Activated B cell treated with CpG ODN at 0.5 μM for 24 hours (primary cell): Measurements from ENCODE around the gene IFIT1B. TPM values are rescaled to one million over a fixed set of nuclear protein-coding genes. Genes with fewer than 3 reads are reported as not detected.

ENCODE experiments used
- ATAC-seq: fragments of 200-7000 bp; cut with Tn5 transposase; one replicate; pipeline ENCODE4 v1.10.0; 2021; ENCODE audit warnings: low read depth, mild to moderate bottlenecking, moderate library complexity
- CTCF ChIA-PET: fragments of 350-600 bp; sonication (Branson Sonifier 250); formaldehyde crosslinking; loops from one replicate; lab custom pipeline; 2021; ENCODE audit warnings: antibody characterized with exemption; lab: Charles Lee
- POLR2A ChIA-PET: fragments of 350-600 bp; sonication (Branson Sonifier 250); formaldehyde crosslinking; loops from one replicate; lab custom pipeline; 2021; ENCODE audit warnings: antibody characterized with exemption; lab: Charles Lee
- DNase-seq: peaks from one replicate; pipeline ENCODE4 v3.0.0; 2022
- H3K27ac Mint-ChIP-seq: one replicate; pipeline ENCODE4 v1.8.0; 2020; ENCODE audit warnings: mixed read lengths
- H3K27me3 Mint-ChIP-seq: one replicate; pipeline ENCODE4 v1.8.0; 2021; ENCODE audit warnings: mixed read lengths
- H3K36me3 Mint-ChIP-seq: one replicate; pipeline ENCODE4 v1.8.0; 2021; ENCODE audit warnings: low read depth, mixed read lengths
- H3K4me1 Mint-ChIP-seq: one replicate; pipeline ENCODE4 v1.8.0; 2021; ENCODE audit warnings: mixed read lengths
- H3K4me3 Mint-ChIP-seq: one replicate; pipeline ENCODE4 v1.8.0; 2020; ENCODE audit warnings: mild to moderate bottlenecking, mixed read lengths
- H3K9me3 Mint-ChIP-seq: one replicate; pipeline ENCODE4 v1.8.0; 2020; ENCODE audit warnings: mixed read lengths
- CTCF ChIP-seq: fragments of 200-600 bp; IDR thresholded peaks from one replicate; pipeline ENCODE4 v1.8.0; 2022; ENCODE audit warnings: antibody characterized with exemption, mild to moderate bottlenecking
- intact Hi-C: fragments of 100-400 bp; cut with micrococcal nuclease; formaldehyde crosslinking; loops from one replicate; pipeline ENCODE4 v1.15.1; 2024
- total RNA-seq: library from RNA; stranded (reverse); gene quantifications from 2 replicates; pipeline ENCODE4 v1.2.3, GENCODE V29; 2022

The IFIT1B gene
- total RNA-seq, 1 donor from 2014 or later: not detected

- no peak for TF ChIP-seq CTCF
- DNase-seq (no peak), ATAC-seq (no peak)
- H3K4me1 Mint-ChIP-seq: peaks cover 3% of the 10 kb centered on the region
- H3K27me3 Mint-ChIP-seq: no peaks in the 10 kb centered on the region
- H3K27ac Mint-ChIP-seq: no peak overlapping the region
- no peaks in the 10 kb centered on the region for H3K9me3 Mint-ChIP-seq
- POLR2A ChIA-PET: interaction anchor here (0.5 kb wide), 1 partner anchor 71 kb away, joined by 3 read pairs; no protein-coding TSS in a partner anchor
- intact Hi-C loops: no loop called here
- CTCF ChIA-PET: no interaction called here
- peaks cover 28% of the 10 kb centered on the region for H3K36me3 Mint-ChIP-seq
- H3K4me3 Mint-ChIP-seq: no peak overlapping the region
Observed at GRCh38 chr10:89339875-89340274, 38.0 kb upstream of the IFIT1B start.

GRCh38 chr10:89341649-89342048, 36.2 kb upstream of the IFIT1B start:
- Mint-ChIP-seq H3K27me3 (no peaks in the 10 kb centered on the region), H3K4me3 (no peak overlapping the region), H3K9me3 (no peaks in the 10 kb centered on the region), H3K36me3 (peaks cover 28% of the 10 kb centered on the region), H3K4me1 (no peaks in the 10 kb centered on the region), H3K27ac (no peak overlapping the region)
- DNase-seq (no peak), ATAC-seq (no peak)
- intact Hi-C loops: no loop called here
- ChIA-PET POLR2A (no interaction called here), CTCF (no interaction called here)
- no peak for TF ChIP-seq CTCF

- H3K36me3 Mint-ChIP-seq: peaks cover 28% of the 10 kb centered on the region
- no peak for TF ChIP-seq CTCF
- no peaks in the 10 kb centered on the region for H3K9me3 Mint-ChIP-seq
- H3K4me3 Mint-ChIP-seq: no peak overlapping the region
- intact Hi-C loops: no loop called here
- peaks cover 4% of the 10 kb centered on the region for H3K4me1 Mint-ChIP-seq
- CTCF ChIA-PET: no interaction called here
- DNase-seq: no peak
- H3K27ac Mint-ChIP-seq: no peak overlapping the region
- H3K27me3 Mint-ChIP-seq: no peaks in the 10 kb centered on the region
- POLR2A ChIA-PET: no interaction called here
- ATAC-seq: no peak
Observed at GRCh38 chr10:89342206-89342958, 35.5 kb upstream of the IFIT1B start.

DNA sequence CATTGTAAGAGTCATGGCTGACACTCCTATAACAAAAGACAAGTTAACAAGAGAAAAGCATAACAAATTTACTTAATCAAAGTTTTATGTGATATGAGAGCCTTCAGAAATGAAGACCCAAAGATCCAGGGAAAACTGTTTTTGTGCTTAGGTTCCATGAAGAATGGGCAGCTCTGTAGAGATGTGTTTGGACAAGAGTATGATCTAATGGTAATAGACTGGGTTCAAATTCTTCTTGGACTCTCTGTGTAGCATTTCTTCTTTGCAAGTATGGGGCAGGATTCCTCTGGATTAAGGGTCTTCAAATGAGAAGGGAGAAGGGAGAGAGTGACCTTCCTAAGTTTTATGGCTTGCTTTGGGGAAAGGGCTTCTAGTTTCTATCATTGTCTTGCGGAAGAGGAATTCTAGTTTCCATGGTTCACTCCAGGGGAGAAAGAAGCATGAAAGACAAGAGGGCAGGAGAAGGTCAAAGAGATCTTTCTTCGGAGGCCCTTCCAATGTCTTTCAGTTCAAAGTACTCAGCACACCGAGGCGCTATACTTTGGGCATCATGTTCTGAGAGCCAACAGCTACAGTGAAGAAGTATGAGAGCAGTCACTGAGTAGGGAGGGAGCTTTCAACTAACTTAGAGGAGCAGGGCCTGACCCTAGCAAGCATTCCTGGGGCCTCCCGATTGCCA, 34.6 kb upstream of the IFIT1B start:
- CTCF ChIA-PET: interaction anchor here (1.5 kb wide), 1 partner anchor 26 kb away, joined by 4 read pairs; no protein-coding TSS in a partner anchor
- H3K27me3 Mint-ChIP-seq: no peaks in the 10 kb centered on the region
- H3K36me3 Mint-ChIP-seq: peaks cover 24% of the 10 kb centered on the region
- POLR2A ChIA-PET: no interaction called here
- H3K4me3 Mint-ChIP-seq: no peak overlapping the region
- TF ChIP-seq CTCF: no peak
- ATAC-seq (no peak), DNase-seq (no peak)
- H3K27ac Mint-ChIP-seq: no peak overlapping the region
- intact Hi-C loops: no loop called here
- peaks cover 12% of the 10 kb centered on the region for H3K4me1 Mint-ChIP-seq
- H3K9me3 Mint-ChIP-seq: no peaks in the 10 kb centered on the region

GRCh38 chr10:89344156-89344555, 33.7 kb upstream of the IFIT1B start:
- ChIA-PET CTCF (interaction anchor here (1.5 kb wide), 1 partner anchor 25 kb away, joined by 4 read pairs; no protein-coding TSS in a partner anchor), POLR2A (no interaction called here)
- Mint-ChIP-seq H3K27ac (no peak overlapping the region), H3K4me1 (peaks cover 22% of the 10 kb centered on the region), H3K36me3 (peaks cover 15% of the 10 kb centered on the region), H3K4me3 (no peak overlapping the region), H3K9me3 (no peaks in the 10 kb centered on the region), H3K27me3 (no peaks in the 10 kb centered on the region)
- DNase-seq (no peak), ATAC-seq (no peak)
- no peak for TF ChIP-seq CTCF
- intact Hi-C loops: no loop called here
